Measurements from ENCODE around the gene HSD11B1L.

The HSD11B1L gene

GRCh38 chr19:5651361-5651760 lies 29.5 kb upstream of the HSD11B1L start:
- H3K4me3 ChIP-seq (ENCODE audit: low read depth, low read length), result no peak overlapping the region
- DNase-seq (ENCODE audit: low read depth), result no peak
- no peak for TF ChIP-seq CTCF (IDR thresholded peaks at IDR 0.05; ENCODE audit: control insufficient read depth, extremely low read depth, insufficient read depth)

GRCh38 chr19:5652261-5652660 lies 28.6 kb upstream of the HSD11B1L start:
- TF ChIP-seq CTCF (IDR thresholded peaks at IDR 0.05; ENCODE audit: control insufficient read depth, extremely low read depth, insufficient read depth), result no peak
- DNase-seq (ENCODE audit: low read depth), result no peak
- no peak overlapping the region for H3K4me3 ChIP-seq (ENCODE audit: low read depth, low read length)

- TF ChIP-seq CTCF (IDR thresholded peaks at IDR 0.05; ENCODE audit: control insufficient read depth, extremely low read depth, insufficient read depth), result no peak
- H3K4me3 ChIP-seq (ENCODE audit: low read depth, low read length), result no peak overlapping the region
- no peak for DNase-seq (ENCODE audit: low read depth)
These were observed 25.9 kb upstream of the HSD11B1L start for GRCh38 chr19:5654931-5655330.

- H3K4me3 ChIP-seq (ENCODE audit: low read depth, low read length), result no peak overlapping the region
- DNase-seq (ENCODE audit: low read depth), result no peak
- TF ChIP-seq CTCF (IDR thresholded peaks at IDR 0.05; ENCODE audit: control insufficient read depth, extremely low read depth, insufficient read depth), result no peak
These were observed 25.4 kb upstream of the HSD11B1L start for GRCh38 chr19:5655412-5655811.

- no peak for TF ChIP-seq CTCF (IDR thresholded peaks at IDR 0.05; ENCODE audit: control insufficient read depth, extremely low read depth, insufficient read depth)
- DNase-seq (ENCODE audit: low read depth), result no peak
- H3K4me3 ChIP-seq (ENCODE audit: low read depth, low read length), result no peak overlapping the region
These were observed 19.3 kb upstream of the HSD11B1L start for GRCh38 chr19:5661483-5661882.

GRCh38 chr19:5663904-5664303 lies 16.9 kb upstream of the HSD11B1L start:
- H3K4me3 ChIP-seq (ENCODE audit: low read depth, low read length), result no peak overlapping the region
- DNase-seq (ENCODE audit: low read depth), result no peak
- no peak for TF ChIP-seq CTCF (IDR thresholded peaks at IDR 0.05; ENCODE audit: control insufficient read depth, extremely low read depth, insufficient read depth)

GRCh38 chr19:5664515-5664914 lies 16.3 kb upstream of the HSD11B1L start:
- DNase-seq (ENCODE audit: low read depth), result no peak
- TF ChIP-seq CTCF (IDR thresholded peaks at IDR 0.05; ENCODE audit: control insufficient read depth, extremely low read depth, insufficient read depth), result no peak
- H3K4me3 ChIP-seq (ENCODE audit: low read depth, low read length), result no peak overlapping the region

Measured in LNCaP clone FGC (cell line).